CD1c-positive myeloid dendritic cell (primary cell): ENCODE measurements around the gene NSG2.
A peak's percentile ranks its signal among the peaks of the same experiment; 100 is the strongest.

Source experiments
- DNase-seq: peaks from one replicate; pipeline ENCODE4 v3.0.0-alpha.2; 2016; ENCODE audit errors: extremely low spot score

The NSG2 gene

GRCh38 chr5:174045470-174046025 is at the start of gene NSG2:
Gene NSG2 (plus strand): TSS chr5:174045706. CDS start chr5:174046756, 1,050 bp downstream.
- DNase-seq: peak; percentile 37

GRCh38 chr5:173997331-173997730 is 48.2 kb upstream of the NSG2 start:
- DNase-seq: no peak

GRCh38 chr5:173998531-173998930 is 47.0 kb upstream of the NSG2 start:
- no peak for DNase-seq

GRCh38 chr5:174000076-174000475 is 45.4 kb upstream of the NSG2 start:
- DNase-seq: no peak

- DNase-seq: no peak
Observed at GRCh38 chr5:174003795-174004194, 41.7 kb upstream of the NSG2 start.

GRCh38 chr5:174008922-174009321 is 36.6 kb upstream of the NSG2 start:
- DNase-seq: no peak

GRCh38 chr5:174010365-174010764 is 35.1 kb upstream of the NSG2 start:
- DNase-seq: no peak

- no peak for DNase-seq
Observed at GRCh38 chr5:174011441-174011840, 34.1 kb upstream of the NSG2 start.

- peak; percentile 37 for DNase-seq
Observed at GRCh38 chr5:174020069-174020927, 25.2 kb upstream of the NSG2 start.

- DNase-seq: no peak
Observed at GRCh38 chr5:174020928-174021304, 24.6 kb upstream of the NSG2 start.

- DNase-seq: no peak
Observed at GRCh38 chr5:174022384-174023095, 23.0 kb upstream of the NSG2 start.

GRCh38 chr5:174030286-174030685 is 15.2 kb upstream of the NSG2 start:
- DNase-seq: no peak

GRCh38 chr5:174044466-174045254 is 846 bp upstream of the NSG2 start:
- DNase-seq: no peak

- DNase-seq: no peak
Observed at GRCh38 chr5:174046558-174046957, 1.1 kb downstream of the NSG2 start.

GRCh38 chr5:174047472-174048099 is 2.1 kb downstream of the NSG2 start:
- DNase-seq: no peak

- DNase-seq: no peak
Observed at GRCh38 chr5:174052636-174053035, 7.1 kb downstream of the NSG2 start.

- DNase-seq: no peak
Observed at GRCh38 chr5:174053905-174054304, 8.4 kb downstream of the NSG2 start.

GRCh38 chr5:174056064-174056847 is 10.8 kb downstream of the NSG2 start:
- DNase-seq: no peak

GRCh38 chr5:174057206-174057605 is 11.7 kb downstream of the NSG2 start:
- DNase-seq: no peak

- DNase-seq: no peak
Observed at GRCh38 chr5:174058433-174059122, 13.1 kb downstream of the NSG2 start.
